Stimulated activated CD4-positive, alpha-beta T cell treated with anti-CD3 and anti-CD28 coated beads, TNF-alpha, amount 100 ng/mL, for 1 hour (primary cell): ENCODE measurements around the gene LACRT.
"Not testable (repeated sequence)": the region's sequence is repeated elsewhere in the genome, so short reads cannot be mapped to it uniquely, and the experiment has no call there.

ENCODE experiments used
- DNase-seq, 3 donors: peaks; one replicate each; pipeline ENCODE4 v3.0.0-alpha.2; 2020; ENCODE audit warnings: low read depth in 3 of 3, low spot score in 1 of 3

LACRT gene

GRCh38 chr12:54641089-54641488 is 6.4 kb upstream of the LACRT start:
- no peak for DNase-seq

DNA sequence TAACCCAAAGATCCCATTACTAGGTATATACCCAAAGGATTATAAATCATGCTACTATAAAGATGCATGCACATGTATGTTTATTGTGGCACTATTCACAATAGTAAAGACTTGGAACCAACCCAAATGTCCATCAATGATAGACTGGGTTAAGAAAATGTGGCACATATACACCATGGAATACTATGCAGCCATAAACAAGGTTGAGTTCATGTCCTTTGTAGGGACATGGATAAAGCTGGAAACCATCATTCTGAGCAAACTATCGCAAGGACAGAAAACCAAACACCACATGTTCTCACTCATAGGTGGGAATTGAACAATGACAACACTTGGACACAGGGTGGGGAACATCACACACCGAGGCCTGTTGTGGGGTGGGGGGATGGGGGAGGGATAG is 4.4 kb upstream of the LACRT start:
- DNase-seq = not testable (repeated sequence)

GRCh38 chr12:54631988-54632728 is 2.5 kb downstream of the LACRT start:
- DNase-seq = no peak

GRCh38 chr12:54631551-54631950 is 3.1 kb downstream of the LACRT start:
- no peak for DNase-seq

DNA sequence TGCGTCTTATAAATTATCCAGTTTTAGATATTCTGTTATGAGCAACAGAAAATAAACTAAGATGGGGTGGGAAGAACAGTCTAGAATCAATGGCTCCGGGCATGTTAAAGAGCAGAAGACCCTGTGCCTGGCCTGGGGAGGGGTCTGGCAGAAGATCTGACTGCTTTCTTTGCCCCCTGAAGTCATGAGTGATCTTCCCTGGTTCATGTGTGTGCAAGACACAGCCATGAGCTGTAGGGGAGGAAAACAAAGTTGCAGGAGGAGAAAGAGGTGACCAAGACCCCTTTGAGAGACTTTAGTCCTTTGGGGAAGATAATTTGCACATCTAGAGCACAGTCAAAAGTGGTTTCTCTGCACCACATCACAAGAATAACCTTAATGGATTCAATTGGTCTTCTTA is 4.8 kb downstream of the LACRT start:
- DNase-seq = no peak

DNA sequence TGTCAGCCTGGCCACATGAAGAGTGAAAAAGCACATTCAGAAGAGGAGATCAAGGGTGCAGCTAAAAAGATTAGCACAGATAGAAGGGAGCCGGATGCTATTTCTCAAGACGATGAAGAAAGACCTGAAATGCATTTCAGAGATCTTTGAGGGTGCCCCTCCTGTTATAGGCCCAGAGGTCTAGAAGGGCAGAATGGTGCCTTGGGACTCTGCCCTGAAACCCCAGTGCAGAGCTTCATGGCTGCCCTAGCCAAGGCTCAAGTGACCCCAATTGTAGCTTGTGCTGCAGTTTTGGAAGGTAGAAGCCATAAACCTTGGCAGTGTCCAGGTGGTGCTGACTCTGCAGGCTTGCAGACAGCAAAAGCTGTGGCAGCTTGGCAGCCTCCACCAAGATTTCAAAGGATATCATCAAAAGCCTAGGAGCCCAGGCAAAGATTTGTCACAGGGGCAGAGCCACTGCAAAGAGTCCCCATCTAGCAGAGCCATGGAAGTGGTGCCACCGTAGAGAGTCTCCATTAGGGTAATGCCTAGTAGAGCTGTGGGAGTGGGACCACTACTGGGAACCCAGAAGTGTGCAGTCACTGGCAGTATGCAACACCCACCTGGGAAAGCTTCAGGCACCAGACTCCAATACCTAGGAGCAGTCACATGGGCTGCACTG is 6.4 kb downstream of the LACRT start:
- no peak for DNase-seq

- DNase-seq = no peak
Observed at GRCh38 chr12:54627304-54627703, 7.4 kb downstream of the LACRT start.

- no peak for DNase-seq
Observed at GRCh38 chr12:54625598-54625997, 9.1 kb downstream of the LACRT start.

GRCh38 chr12:54624315-54625279 is 10.1 kb downstream of the LACRT start:
- DNase-seq = no peak

DNA sequence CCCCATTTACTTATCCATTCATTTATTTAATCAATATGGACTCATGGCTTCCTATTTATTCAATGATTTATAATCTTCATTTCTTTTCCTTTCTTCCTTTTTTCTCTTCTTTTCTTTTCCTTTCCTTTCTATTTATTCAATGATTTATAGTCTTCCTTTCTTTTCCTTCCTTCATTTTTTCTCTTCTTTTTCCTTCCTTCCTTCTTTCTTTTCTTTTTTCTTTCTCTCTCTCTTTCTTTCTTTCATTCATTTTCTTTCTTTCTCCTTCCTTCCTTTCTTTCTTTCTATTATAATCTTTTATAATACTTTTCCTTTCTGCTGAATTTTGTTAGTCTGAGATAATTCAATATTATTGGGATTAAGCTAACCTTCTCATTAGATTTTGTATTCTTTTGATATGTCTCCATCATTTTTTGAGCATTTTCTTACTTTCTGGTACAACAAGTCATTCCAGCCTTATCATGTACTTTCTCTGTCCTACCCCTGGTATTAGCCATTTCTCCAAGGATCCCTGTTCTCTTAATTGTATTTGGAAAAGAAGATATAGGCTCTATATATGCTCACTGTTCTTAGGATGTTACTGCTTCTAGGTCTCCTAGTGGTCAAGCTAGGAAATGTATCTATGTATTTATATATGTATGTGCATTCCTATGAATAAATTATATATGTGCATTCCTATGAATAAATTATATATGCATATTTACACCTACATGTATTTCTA is 12.1 kb downstream of the LACRT start:
- DNase-seq = no peak

DNA sequence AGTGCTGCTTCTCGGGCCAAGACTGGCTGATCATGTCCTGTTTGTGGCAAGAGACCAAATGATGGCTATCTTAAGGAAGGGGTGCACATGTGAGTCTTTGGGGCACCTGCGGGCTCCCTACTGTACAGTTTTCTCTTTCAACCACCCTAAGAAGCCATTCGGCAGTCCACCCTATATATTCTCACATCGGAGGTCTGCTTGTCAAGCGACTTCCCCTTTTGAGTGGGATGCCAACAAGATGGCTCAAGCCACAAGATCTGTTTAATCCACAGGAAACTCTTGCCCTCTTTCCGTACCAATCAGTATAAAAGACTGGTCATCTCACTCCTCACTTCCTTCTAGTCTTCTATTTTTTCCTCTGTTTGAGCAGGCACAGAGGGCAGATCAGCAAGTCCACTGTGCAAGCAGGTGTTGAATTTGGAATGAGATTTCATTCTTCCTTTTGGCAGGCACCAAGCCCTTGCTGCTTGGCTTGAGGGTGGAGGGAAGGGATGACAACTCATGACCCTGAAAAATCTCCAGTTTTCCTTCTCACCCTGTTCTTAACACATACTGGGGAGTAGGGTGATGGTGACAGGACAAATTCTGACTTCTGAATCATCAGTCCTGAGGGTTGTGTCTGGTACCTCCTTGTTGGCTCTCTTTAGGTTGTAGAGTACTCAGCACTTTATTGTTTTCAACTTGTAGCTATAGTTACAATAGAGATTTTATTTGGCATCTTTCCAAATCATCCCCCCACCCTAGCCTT is 17.6 kb downstream of the LACRT start:
- no peak for DNase-seq

- no peak for DNase-seq
Observed at GRCh38 chr12:54612225-54612750, 22.4 kb downstream of the LACRT start.

DNA sequence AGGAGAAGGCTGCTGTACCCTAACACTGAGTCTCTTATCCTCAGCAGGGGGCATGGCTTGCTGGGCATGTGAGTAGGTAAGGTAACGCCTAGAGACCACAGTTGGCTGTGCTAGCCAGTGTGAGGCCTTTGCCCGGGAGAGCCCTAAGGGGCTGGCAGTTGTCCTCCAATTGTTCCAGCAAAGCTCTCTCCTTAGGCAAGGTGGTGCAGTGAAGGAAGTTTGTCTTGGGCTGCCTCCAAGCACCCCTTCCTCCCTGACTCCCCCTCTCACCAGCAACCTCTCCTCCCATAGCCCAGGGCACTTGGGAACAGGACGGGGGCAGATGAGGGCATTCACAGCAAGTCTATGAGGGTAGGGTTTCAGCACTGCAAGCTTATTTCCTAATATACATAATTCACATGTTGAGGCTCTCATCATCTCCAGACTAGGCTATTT is 23.0 kb downstream of the LACRT start:
- DNase-seq = no peak

GRCh38 chr12:54608769-54609168 is 25.9 kb downstream of the LACRT start:
- DNase-seq = no peak

GRCh38 chr12:54608156-54608555 is 26.5 kb downstream of the LACRT start:
- no peak for DNase-seq

GRCh38 chr12:54606556-54606955 is 28.1 kb downstream of the LACRT start:
- no peak for DNase-seq

GRCh38 chr12:54605138-54605970 is 29.3 kb downstream of the LACRT start:
- no peak for DNase-seq

DNA sequence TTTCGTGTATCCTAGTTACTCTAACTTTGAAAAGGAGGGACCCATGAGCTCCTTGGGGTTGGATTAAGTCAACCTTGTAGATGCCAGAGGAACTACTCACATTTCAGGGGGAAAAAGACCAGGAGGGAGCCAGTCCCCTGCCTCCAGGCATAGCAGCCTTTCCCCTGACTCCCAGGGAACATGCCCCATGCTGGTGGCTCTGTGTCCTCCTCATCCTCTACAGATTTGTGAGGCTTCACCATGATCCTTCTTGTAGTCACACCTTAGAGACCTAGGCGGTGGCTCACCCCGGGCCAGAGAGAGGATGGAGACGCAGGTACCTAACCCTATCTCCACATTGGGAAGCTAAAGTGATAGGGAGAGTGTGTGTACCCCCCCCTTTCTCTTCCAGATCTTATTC is 30.3 kb downstream of the LACRT start:
- no peak for DNase-seq

DNA sequence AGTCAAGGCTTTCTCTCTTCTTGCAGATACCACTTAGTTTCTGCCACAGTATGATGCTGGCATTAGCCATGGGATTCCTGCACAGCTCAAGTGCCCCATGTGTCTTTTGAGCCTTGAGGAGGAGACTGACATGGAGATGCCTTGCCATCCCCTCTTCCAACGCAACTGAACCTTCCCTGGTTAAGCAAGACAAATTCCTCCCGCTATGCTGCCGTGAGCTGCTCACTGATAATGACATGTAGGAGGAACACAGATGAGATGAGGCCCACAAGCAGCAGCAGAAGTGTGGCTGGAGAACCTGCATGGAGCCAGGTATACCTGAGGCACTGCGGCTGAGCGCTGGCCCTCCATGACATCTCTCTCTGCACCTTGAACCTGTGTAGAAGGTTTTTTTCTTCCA is 30.8 kb downstream of the LACRT start:
- DNase-seq = no peak
